ENCODE results near the gene CCR7. TPM values are rescaled to one million over a fixed set of nuclear protein-coding genes. Genes with fewer than 3 reads are reported as not detected.
A peak's percentile ranks its signal among the peaks of the same experiment; 100 is the strongest.

Gene CCR7
- total and polyA plus RNA-seq, 2 donors (not counting 1 experiment from before 2014, with no cell fraction given): 116 to 481 TPM

GRCh38 chr17:40517286-40517662 is 48.0 kb downstream of the CCR7 start:
- Mint-ChIP-seq H3K4me1 (peaks cover 65% of the 10 kb centered on the region), H3K27me3 (no peaks in the 10 kb centered on the region), H3K9me3 (ENCODE audit: insufficient read depth) (no peaks in the 10 kb centered on the region), H3K27ac (peak overlapping the region; percentile 81), H3K4me3 (peak overlapping the region; percentile 89)
- H3K4me3 ChIP-seq (ENCODE audit: control extremely low read depth in 1 of 5, extremely low read depth in 1 of 5, insufficient read depth in 1 of 5, low read depth in 2 of 5, low read length in 4 of 5): peak overlapping the region; percentile 3 to 52 (median 40)
- peak overlapping the region; percentile 77 for H3K4me2 ChIP-seq (replicated peaks; ENCODE audit: low read depth, low read length, poor library complexity, severe bottlenecking)
- peak overlapping the region; percentile 41 for H3K9ac ChIP-seq (ENCODE audit: low read length)
- peaks cover 46 to 56% of the 10 kb centered on the region in 2 donors for H3K4me1 ChIP-seq (ENCODE audit: control insufficient read depth in 2 of 2, insufficient read depth in 2 of 2, low read length in 2 of 2)
- DNase-seq (no peak), ATAC-seq (ENCODE audit: low read depth) (no peak)
- no peak for TF ChIP-seq CTCF (IDR thresholded peaks at IDR 0.05)
- no peak for TF ChIP-seq EZH2 (IDR thresholded peaks at IDR 0.05; ENCODE audit: borderline replicate concordance, insufficient read depth, low read depth, low read length, poor library complexity, severe bottlenecking)
- H3K9me3 ChIP-seq (ENCODE audit: control extremely low read depth in 1 of 3, control insufficient read depth in 2 of 3, insufficient read depth in 1 of 3, low read length in 2 of 3): no peaks in the 10 kb centered on the region
- intact Hi-C loops (cut with micrococcal nuclease): loop anchor here (2.0 kb wide), 1 partner anchor 16 kb away; no protein-coding TSS in a partner anchor
- H2AFZ ChIP-seq (ENCODE audit: insufficient read depth, low read depth, low read length, poor library complexity, severe bottlenecking): no peak overlapping the region
- no peaks in the 10 kb centered on the region for H3K27me3 ChIP-seq (replicated peaks in 1 of 4; ENCODE audit: control extremely low read depth in 1 of 4, control insufficient read depth in 3 of 4, insufficient read depth in 4 of 4, low read length in 3 of 4)
- POLR2A ChIA-PET: interaction anchor here (0.6 to 1.1 kb wide), 4 partner anchors 14 to 52 kb away, joined by 3 to 6 read pairs (median 4); no protein-coding TSS in a partner anchor
- CTCF ChIA-PET: interaction anchor here (0.9 to 4.8 kb wide), 11 partner anchors 11 to 107 kb away, joined by 3 to 46 read pairs (median 4); partner anchors contain the start of genes IGFBP4 and TOP2A
- no peak overlapping the region for H3K27ac ChIP-seq (ENCODE audit: low read length in 2 of 2)
- 86% methylated on average over 2 of the region's 2 CpGs for WGBS (ENCODE audit: insufficient coverage)
- peaks cover 20% of the 10 kb centered on the region for H3K79me2 ChIP-seq (ENCODE audit: control insufficient read depth, insufficient read depth, low read length)
- peaks cover 0 to 10% of the 10 kb centered on the region in 2 experiments for H3K36me3 ChIP-seq (replicated peaks in 1 of 2; ENCODE audit: control extremely low read depth in 1 of 2, control insufficient read depth in 1 of 2, extremely low read depth in 1 of 2, insufficient read depth in 2 of 2, low read length in 1 of 2)
- no peaks in the 10 kb centered on the region for H4K20me1 ChIP-seq (ENCODE audit: control insufficient read depth, insufficient read depth, low read length, poor library complexity, severe bottlenecking)

- Histone ChIP-seq H3K4me2 (replicated peaks; ENCODE audit: low read depth, low read length, poor library complexity, severe bottlenecking) (peak overlapping the region; percentile 77), H3K9ac (ENCODE audit: low read length) (peak overlapping the region; percentile 41), H2AFZ (ENCODE audit: insufficient read depth, low read depth, low read length, poor library complexity, severe bottlenecking) (no peak overlapping the region), H3K4me1 (ENCODE audit: control insufficient read depth in 2 of 2, insufficient read depth in 2 of 2, low read length in 2 of 2) (peaks cover 46 to 56% of the 10 kb centered on the region in 2 donors), H3K36me3 (replicated peaks in 1 of 2; ENCODE audit: control extremely low read depth in 1 of 2, control insufficient read depth in 1 of 2, extremely low read depth in 1 of 2, insufficient read depth in 2 of 2, low read length in 1 of 2) (peaks cover 0 to 9% of the 10 kb centered on the region in 2 experiments), H3K9me3 (ENCODE audit: control extremely low read depth in 1 of 3, control insufficient read depth in 2 of 3, insufficient read depth in 1 of 3, low read length in 2 of 3) (no peaks in the 10 kb centered on the region), H4K20me1 (ENCODE audit: control insufficient read depth, insufficient read depth, low read length, poor library complexity, severe bottlenecking) (no peaks in the 10 kb centered on the region), H3K27me3 (replicated peaks in 1 of 4; ENCODE audit: control extremely low read depth in 1 of 4, control insufficient read depth in 3 of 4, insufficient read depth in 4 of 4, low read length in 3 of 4) (no peaks in the 10 kb centered on the region), H3K4me3 (ENCODE audit: control extremely low read depth in 1 of 5, extremely low read depth in 1 of 5, insufficient read depth in 1 of 5, low read depth in 2 of 5, low read length in 4 of 5) (peak overlapping the region; percentile 3 to 52 (median 40)), H3K27ac (ENCODE audit: low read length in 2 of 2) (no peak overlapping the region), H3K79me2 (ENCODE audit: control insufficient read depth, insufficient read depth, low read length) (peaks cover 20% of the 10 kb centered on the region)
- H3K27me3 Mint-ChIP-seq: no peaks in the 10 kb centered on the region
- peaks cover 62% of the 10 kb centered on the region for H3K4me1 Mint-ChIP-seq
- 0% methylated on average over 3 of the region's 3 CpGs for WGBS (ENCODE audit: insufficient coverage)
- TF ChIP-seq CTCF (IDR thresholded peaks at IDR 0.05) (no peak), EZH2 (IDR thresholded peaks at IDR 0.05; ENCODE audit: borderline replicate concordance, insufficient read depth, low read depth, low read length, poor library complexity, severe bottlenecking) (no peak)
- ChIA-PET POLR2A (interaction anchor here (0.5 to 1.3 kb wide), 4 partner anchors 14 to 41 kb away, joined by 3 to 6 read pairs (median 3); no protein-coding TSS in a partner anchor), CTCF (interaction anchor here (0.9 to 4.8 kb wide), 10 partner anchors 11 to 106 kb away, joined by 3 to 46 read pairs (median 4); partner anchors contain the start of genes IGFBP4 and TOP2A)
- H3K9me3 Mint-ChIP-seq (ENCODE audit: insufficient read depth): no peaks in the 10 kb centered on the region
- H3K4me3 Mint-ChIP-seq: peak overlapping the region; percentile 89
- DNase-seq (peak; percentile 74), ATAC-seq (ENCODE audit: low read depth) (peak; percentile 88)
- peak overlapping the region; percentile 81 for H3K27ac Mint-ChIP-seq
- intact Hi-C loops (cut with micrococcal nuclease): loop anchor here (1.0 to 2.0 kb wide), 2 partner anchors 16 to 36 kb away; no protein-coding TSS in a partner anchor
Observed at GRCh38 chr17:40516581-40517285, 48.5 kb downstream of the CCR7 start.
